GM23338 (cell line): ENCODE results near the gene CRYM. TPM values are rescaled to one million over a fixed set of nuclear protein-coding genes. Genes with fewer than 3 reads are reported as not detected.
A peak's percentile ranks its signal among the peaks of the same experiment; 100 is the strongest.

Experiments used
- ATAC-seq: fragments of 200-7000 bp; cut with Tn5 transposase; 3 replicates; pipeline ENCODE4 v1.9.1; 2020
- DNase-seq: peaks from one replicate; pipeline ENCODE4 v3.0.0-alpha.2; 2015; ENCODE audit warnings: low spot score
- H2AFZ ChIP-seq: fragments of 200-600 bp; sonication (generic); 2 replicates; pipeline ENCODE4 v1.8.0; 2016; ENCODE audit warnings: antibody characterized with exemption, mild to moderate bottlenecking, moderate library complexity
- H3F3A ChIP-seq: fragments of 200-600 bp; sonication (generic); replicated peaks from 2 replicates; pipeline ENCODE4 v1.8.0; 2017; ENCODE audit warnings: antibody characterized with exemption, mixed run types, low read depth
- H3K27ac ChIP-seq: fragments of 200-600 bp; sonication (generic); 2 replicates; pipeline ENCODE4 v1.6.1; 2016; ENCODE audit warnings: low read depth
- H3K27me3 ChIP-seq: fragments of 200-600 bp; sonication (generic); 2 replicates; pipeline ENCODE4 v1.8.0; 2016; ENCODE audit warnings: mild to moderate bottlenecking, mixed run types, moderate library complexity; ENCODE audit not compliant: insufficient read depth
- H3K36me3 ChIP-seq: fragments of 200-600 bp; sonication (generic); 2 replicates; pipeline ENCODE4 v1.8.0; 2016; ENCODE audit warnings: mild to moderate bottlenecking; ENCODE audit not compliant: insufficient read depth
- H3K4me1 ChIP-seq: fragments of 200-600 bp; sonication (generic); 2 replicates; pipeline ENCODE4 v1.8.0; 2016; ENCODE audit warnings: mild to moderate bottlenecking, moderate library complexity; ENCODE audit not compliant: insufficient read depth
- H3K4me2 ChIP-seq: fragments of 200-600 bp; sonication (generic); 2 replicates; pipeline ENCODE4 v1.7.1; 2017; ENCODE audit warnings: mixed run types
- H3K4me3 ChIP-seq: fragments of 200-600 bp; sonication (generic); 2 replicates; pipeline ENCODE4 v1.6.1; 2016; ENCODE audit warnings: mixed run types
- H3K79me2 ChIP-seq: fragments of 200-600 bp; sonication (generic); replicated peaks from 2 replicates; pipeline ENCODE4 v1.8.0; 2017; ENCODE audit warnings: mild to moderate bottlenecking; ENCODE audit not compliant: insufficient read depth
- H3K9me2 ChIP-seq: fragments of 200-600 bp; sonication (generic); 2 replicates; pipeline ENCODE4 v1.8.0; 2017; ENCODE audit not compliant: insufficient read depth
- H4K20me1 ChIP-seq: fragments of 200-600 bp; sonication (generic); replicated peaks from 2 replicates; pipeline ENCODE4 v1.8.0; 2017; ENCODE audit warnings: mild to moderate bottlenecking; ENCODE audit not compliant: insufficient read depth
- H3K27ac Mint-ChIP-seq: 2 replicates; pipeline ENCODE4 v1.8.0; 2020; ENCODE audit warnings: inconsistent platforms, mild to moderate bottlenecking, moderate library complexity, mixed read lengths
- H3K27me3 Mint-ChIP-seq: 3 replicates; pipeline ENCODE4 v1.8.0; 2022; ENCODE audit warnings: low read depth, mild to moderate bottlenecking, moderate library complexity, mixed read lengths, inconsistent platforms; ENCODE audit not compliant: insufficient read depth, poor library complexity
- H3K36me3 Mint-ChIP-seq: 3 replicates; pipeline ENCODE4 v1.8.0; 2021; ENCODE audit warnings: low read depth, mild to moderate bottlenecking, inconsistent platforms, moderate library complexity, mixed read lengths
- H3K4me1 Mint-ChIP-seq: 3 replicates; pipeline ENCODE4 v1.8.0; 2020; ENCODE audit warnings: mild to moderate bottlenecking, inconsistent platforms, mixed read lengths
- H3K4me3 Mint-ChIP-seq: 3 replicates; pipeline ENCODE4 v1.8.0; 2021; ENCODE audit warnings: moderate library complexity, mild to moderate bottlenecking, inconsistent platforms, mixed read lengths
- H3K9me3 Mint-ChIP-seq: 3 replicates; pipeline ENCODE4 v1.8.0; 2020; ENCODE audit warnings: moderate library complexity, mild to moderate bottlenecking, inconsistent platforms, mixed read lengths
- CREB1 ChIP-seq: fragments of 250-450 bp; sonication (Bioruptor Pico); IDR thresholded peaks from 2 replicates; pipeline ENCODE4 v1.5.0; 2020; ENCODE audit warnings: low read depth, mild to moderate bottlenecking, moderate library complexity
- CTCF ChIP-seq, 2 experiments: fragments of 200-600 bp in 1 of 2; sonication (generic) in 1 of 2; conservative IDR thresholded peaks; 2 replicates each; pipeline versions ENCODE4 v1.5.1 to v1.6.1; 2016 to 2017; ENCODE audit warnings: antibody characterized with exemption in 2 of 2, low read depth in 2 of 2, mild to moderate bottlenecking in 2 of 2, moderate library complexity in 1 of 2
- NANOG ChIP-seq: IDR thresholded peaks from 2 replicates; pipeline ENCODE4 v1.6.1; 2016; ENCODE audit warnings: antibody characterized with exemption, borderline replicate concordance
- POLR2AphosphoS5 ChIP-seq: IDR thresholded peaks from 2 replicates; pipeline ENCODE4 v1.6.1; 2016; ENCODE audit warnings: antibody characterized with exemption, low read depth
- REST ChIP-seq: IDR thresholded peaks from one replicate; pipeline ENCODE4 v1.6.1; 2018; ENCODE audit warnings: antibody characterized with exemption; ENCODE audit not compliant: unreplicated experiment
- ZNF114 ChIP-seq: fragments of 250-450 bp; sonication (Bioruptor Pico); IDR thresholded peaks from 2 replicates; pipeline ENCODE4 v1.5.0; 2020; ENCODE audit warnings: mild to moderate bottlenecking, moderate library complexity
- long read RNA-seq: library from polyadenylated mRNA; unstranded; transcript quantifications from one replicate; pipeline ENCODE4 v2.0.0, GENCODE V29; 2020; ENCODE audit not compliant: unreplicated experiment
- polyA plus RNA-seq: library from polyadenylated mRNA; unstranded; fragments of >200 nt; fragmentation: Nextera tagmentation; extraction: Ambion mirVana; gene quantifications from 2 replicates; pipeline ENCODE4 v1.2.1, GENCODE V29; 2016
- total RNA-seq: library from RNA; depleted of rRNA; stranded (reverse); fragments of >200 nt; shearing (Covaris generic); gene quantifications from 2 replicates; pipeline ENCODE4 v1.2.3, GENCODE V29; 2014; rRNA removed

Gene CRYM
- total RNA-seq (15.5 and 18.0 TPM in 2 replicates), polyA plus RNA-seq (15.2 and 17.6 TPM in 2 replicates)
- long read RNA-seq, partial matches to known transcripts, result 17 of 19 reads
- long read RNA-seq, other reads (novel, unspliced or antisense), result 2 of 19 reads

GRCh38 chr16:21277927-21278706, at the start of gene CRYM:
TSS of gene CRYM (minus strand) at chr16:21278290. CDS start at chr16:21278251, 39 bp downstream.
- H4K20me1 ChIP-seq, result no peaks in the 10 kb centered on the region; the same call in 1 of the 2 replicates
- H3K27ac ChIP-seq, result no peak within 1 kb of the TSS
- peak; percentile 89 for DNase-seq
- TF ChIP-seq POLR2AphosphoS5 (peak; percentile 62), CTCF (conservative IDR thresholded peaks at IDR 0.05; ENCODE audit: low read depth in 2 of 2) (peak; percentile 78 to 82), CREB1 (no peak)
- peak within 1 kb of the TSS; percentile 99 for H3K4me2 ChIP-seq
- H3K9me3 Mint-ChIP-seq, result no peaks in the 10 kb centered on the region
- H3K4me1 ChIP-seq, result peaks cover 17% of the 10 kb centered on the region; the same call in 1 of the 2 replicates
- peaks cover 11% of the 10 kb centered on the region for H3K27me3 Mint-ChIP-seq
- H3K4me1 Mint-ChIP-seq, result peaks cover 21% of the 10 kb centered on the region
- peak within 1 kb of the TSS; percentile 89 for H3K4me3 ChIP-seq
- no peaks in the 10 kb centered on the region for H3K9me2 ChIP-seq
- H3K36me3 ChIP-seq, result no peaks in the 10 kb centered on the region
- no peak within 1 kb of the TSS for H3K27ac Mint-ChIP-seq
- peak within 1 kb of the TSS; percentile 75 for H3K4me3 Mint-ChIP-seq
- H3F3A ChIP-seq, result no peaks in the 10 kb centered on the region
- H3K27me3 ChIP-seq, result peaks cover 18% of the 10 kb centered on the region; the same call in 1 of the 2 replicates
- H3K79me2 ChIP-seq, result no peaks in the 10 kb centered on the region
- peak within 1 kb of the TSS; percentile 100 for H2AFZ ChIP-seq
- ATAC-seq, result peak; percentile 95
- H3K36me3 Mint-ChIP-seq, result no peaks in the 10 kb centered on the region

- Histone ChIP-seq H3K36me3 (no peaks in the 10 kb centered on the region), H3K4me1 (peaks cover 9% of the 10 kb centered on the region), H3K79me2 (no peaks in the 10 kb centered on the region), H3K9me2 (no peaks in the 10 kb centered on the region), H3K4me3 (no peak overlapping the region), H3K27ac (no peak overlapping the region), H3K27me3 (no peaks in the 10 kb centered on the region), H4K20me1 (no peaks in the 10 kb centered on the region), H2AFZ (no peak overlapping the region), H3F3A (no peaks in the 10 kb centered on the region), H3K4me2 (peak overlapping the region; percentile 46; the same call in 1 of the 2 replicates)
- no peak overlapping the region for H3K4me3 Mint-ChIP-seq
- H3K4me1 Mint-ChIP-seq, result peaks cover 21% of the 10 kb centered on the region
- no peak for TF ChIP-seq NANOG
- H3K9me3 Mint-ChIP-seq, result peaks cover 31% of the 10 kb centered on the region
- peaks cover 20% of the 10 kb centered on the region for H3K36me3 Mint-ChIP-seq
- peak overlapping the region; percentile 42; the same call in 1 of the 2 replicates for H3K27ac Mint-ChIP-seq
- peaks cover 6% of the 10 kb centered on the region for H3K27me3 Mint-ChIP-seq
- no peak for DNase-seq
- ATAC-seq, result no peak
These were observed 49.0 kb upstream of the CRYM start for GRCh38 chr16:21327046-21327445.

- Mint-ChIP-seq H3K4me1 (peaks cover 21% of the 10 kb centered on the region), H3K36me3 (peaks cover 20% of the 10 kb centered on the region), H3K9me3 (peaks cover 31% of the 10 kb centered on the region), H3K4me3 (no peak overlapping the region), H3K27me3 (peaks cover 6% of the 10 kb centered on the region), H3K27ac (peak overlapping the region; percentile 42; the same call in 1 of the 2 replicates)
- no peak for ATAC-seq
- H3K4me3 ChIP-seq, result no peak overlapping the region
- no peaks in the 10 kb centered on the region for H3F3A ChIP-seq
- H3K79me2 ChIP-seq, result no peaks in the 10 kb centered on the region
- H3K27me3 ChIP-seq, result no peaks in the 10 kb centered on the region
- peaks cover 9% of the 10 kb centered on the region for H3K4me1 ChIP-seq
- H4K20me1 ChIP-seq, result no peaks in the 10 kb centered on the region
- DNase-seq, result no peak
- no peak overlapping the region for H3K27ac ChIP-seq
- no peaks in the 10 kb centered on the region for H3K36me3 ChIP-seq
- no peaks in the 10 kb centered on the region for H3K9me2 ChIP-seq
- peak overlapping the region; percentile 46; the same call in 1 of the 2 replicates for H3K4me2 ChIP-seq
- no peak overlapping the region for H2AFZ ChIP-seq
- TF ChIP-seq NANOG (no peak), ZNF114 (CRISPR knock-in tag) (no peak), REST (no peak)
These were observed 48.4 kb upstream of the CRYM start for GRCh38 chr16:21326459-21326858.
